T follicular helper cell (primary cell): ENCODE data around the gene ESYT3.
"Not testable (repeated sequence)": the region's sequence is repeated elsewhere in the genome, so short reads cannot be mapped to it uniquely, and the experiment has no call there.

ENCODE experiments used
- DNase-seq: peaks from one replicate; pipeline ENCODE4 v3.0.0-alpha.2; 2020; ENCODE audit warnings: low read depth

ESYT3 gene

DNA sequence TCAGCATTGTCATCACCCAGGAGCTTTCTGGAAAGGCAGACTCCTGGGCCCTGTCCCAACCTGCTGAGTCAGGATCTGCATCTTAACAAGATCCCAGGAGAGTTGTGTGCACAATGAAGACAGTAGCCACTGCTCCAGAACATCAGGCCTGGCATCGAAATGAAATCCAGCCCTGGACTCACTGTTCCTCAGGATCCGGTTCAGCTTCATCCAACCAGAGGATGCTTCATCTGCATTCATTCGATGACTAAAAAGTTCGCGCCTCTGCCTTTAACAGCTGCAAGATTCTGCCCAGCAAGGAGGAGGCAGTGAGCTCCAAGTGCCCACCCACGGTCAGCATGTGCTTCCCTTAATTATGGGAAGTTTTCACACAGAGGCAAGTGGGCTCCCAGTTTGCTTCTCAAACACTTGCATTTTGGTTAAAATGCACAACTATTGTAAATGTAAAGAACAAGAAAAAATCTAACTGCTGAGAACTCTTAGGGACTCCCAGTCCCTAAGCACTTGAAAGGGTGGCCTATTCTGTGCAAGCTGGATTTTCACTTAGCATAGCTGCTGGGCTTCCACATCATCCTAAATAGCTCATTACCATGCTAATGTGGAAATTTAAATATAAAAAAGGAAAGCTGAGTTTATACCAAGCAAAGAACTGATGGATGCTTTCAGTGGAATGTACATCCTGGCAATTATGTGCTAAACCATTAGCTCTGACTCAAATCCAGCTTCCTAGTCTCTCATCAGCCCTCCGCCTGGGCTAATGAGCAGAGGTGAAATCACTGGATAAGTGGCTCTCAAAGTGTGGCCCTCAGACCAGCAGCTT, 25.5 kb upstream of the ESYT3 start:
- no peak for DNase-seq

- DNase-seq = no peak
Measured at GRCh38 chr3:138412821-138413551, 21.4 kb upstream of the ESYT3 start.

GRCh38 chr3:138416236-138416635, 18.2 kb upstream of the ESYT3 start:
- DNase-seq = not testable (repeated sequence)

DNA sequence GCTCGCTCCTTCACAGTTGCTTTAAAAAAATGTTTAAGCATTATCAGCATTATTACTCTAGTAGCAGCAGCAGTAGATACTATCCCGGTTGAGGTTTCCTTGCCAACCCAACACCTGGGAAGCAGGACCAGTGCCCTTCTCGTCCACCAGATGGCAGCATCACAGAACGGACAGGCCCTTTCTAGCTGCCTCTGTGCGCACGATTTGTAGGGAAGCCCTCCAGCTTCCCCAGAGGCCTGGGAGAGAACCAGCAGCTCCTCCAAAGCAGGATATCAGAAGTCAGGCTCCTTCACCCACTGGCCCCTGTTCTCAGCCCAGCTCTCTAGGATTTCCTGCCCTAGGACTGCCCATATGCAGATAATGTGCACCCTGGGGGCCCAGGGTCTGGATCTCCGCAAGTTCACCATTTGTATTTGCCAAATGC, 16.8 kb upstream of the ESYT3 start:
- DNase-seq = peak; percentile 44

- DNase-seq = no peak
Measured at GRCh38 chr3:138418601-138419206, 15.7 kb upstream of the ESYT3 start.

DNA sequence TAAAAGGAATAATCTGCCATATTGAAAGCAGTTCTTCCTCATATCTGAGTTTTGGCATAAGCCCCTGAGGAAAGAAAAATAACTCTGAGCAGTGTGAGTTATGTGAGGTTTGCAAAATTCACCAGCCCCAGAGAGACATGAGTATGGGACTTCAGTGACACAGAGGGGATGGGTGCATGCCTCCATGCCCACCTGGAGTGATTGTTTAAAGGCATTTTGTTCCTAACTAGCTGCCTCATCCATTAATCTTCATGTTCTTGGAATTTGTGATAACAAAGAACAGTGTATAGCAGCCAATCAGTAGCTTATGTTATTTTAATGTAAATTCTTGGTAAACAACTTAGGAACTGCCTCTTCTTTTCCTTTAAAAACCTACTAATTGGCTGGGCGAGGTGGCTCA, 11.1 kb upstream of the ESYT3 start:
- DNase-seq = no peak

- DNase-seq = no peak
Measured at GRCh38 chr3:138424323-138424722, 10.1 kb upstream of the ESYT3 start.

DNA sequence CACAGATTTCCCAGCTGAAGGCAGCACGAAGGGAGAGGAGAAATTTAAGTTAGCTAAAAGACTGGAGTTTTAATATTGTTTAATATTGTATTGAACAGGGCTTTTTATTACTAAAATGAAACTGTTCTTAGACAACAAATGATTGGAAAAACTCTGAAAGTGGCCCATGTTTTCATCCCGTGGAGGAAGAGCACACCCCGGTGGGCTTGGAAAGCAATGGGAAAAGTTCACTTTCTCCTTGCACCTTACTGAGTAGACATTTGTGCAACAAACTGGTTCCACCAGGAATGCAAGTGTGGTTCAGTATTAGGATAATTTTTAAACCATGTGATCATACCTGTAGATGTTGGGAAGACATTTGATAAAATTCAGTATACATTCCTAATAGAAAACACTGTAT, 8.2 kb upstream of the ESYT3 start:
- no peak for DNase-seq

- not testable (repeated sequence) for DNase-seq
Measured at GRCh38 chr3:138426754-138427153, 7.7 kb upstream of the ESYT3 start.

- DNase-seq = no peak
Measured at GRCh38 chr3:138429665-138430064, 4.8 kb upstream of the ESYT3 start.

DNA sequence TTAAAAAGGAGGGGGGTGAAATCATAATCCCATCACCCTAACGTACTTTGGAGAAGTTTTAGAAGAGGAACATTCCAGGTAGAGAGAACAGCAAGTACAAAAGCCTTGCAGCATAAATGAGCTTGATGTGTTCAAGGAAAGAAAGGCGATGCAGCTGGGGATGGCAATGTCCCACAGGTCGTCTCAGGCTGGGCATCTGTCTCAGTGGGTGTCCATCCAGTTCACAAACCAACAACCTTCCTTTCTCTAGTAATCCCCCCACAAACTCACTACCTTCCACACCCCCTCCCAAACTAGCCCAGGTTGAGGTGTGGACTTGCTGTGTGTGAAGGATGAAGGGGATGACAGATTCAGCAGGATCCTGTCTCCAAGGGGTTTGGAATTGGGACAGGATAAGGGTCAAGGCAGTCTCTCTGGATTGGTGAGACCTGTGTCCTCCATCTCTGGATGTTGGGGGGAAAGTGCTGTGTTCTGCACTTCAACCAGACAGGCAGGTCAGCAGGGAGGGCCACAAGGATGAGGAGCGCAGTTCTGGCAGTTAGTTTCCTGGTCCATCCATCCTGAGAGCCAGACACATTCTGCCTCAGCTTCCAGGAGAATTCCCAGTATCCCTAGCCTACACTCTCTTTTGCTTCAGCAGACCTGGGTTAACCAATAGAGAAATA, 1.7 kb upstream of the ESYT3 start:
- DNase-seq = no peak

- DNase-seq = no peak
Measured at GRCh38 chr3:138433892-138434275, 532 bp upstream of the ESYT3 start.

- no peak for DNase-seq
Measured at GRCh38 chr3:138434875-138435772, 708 bp downstream of the ESYT3 start.

DNA sequence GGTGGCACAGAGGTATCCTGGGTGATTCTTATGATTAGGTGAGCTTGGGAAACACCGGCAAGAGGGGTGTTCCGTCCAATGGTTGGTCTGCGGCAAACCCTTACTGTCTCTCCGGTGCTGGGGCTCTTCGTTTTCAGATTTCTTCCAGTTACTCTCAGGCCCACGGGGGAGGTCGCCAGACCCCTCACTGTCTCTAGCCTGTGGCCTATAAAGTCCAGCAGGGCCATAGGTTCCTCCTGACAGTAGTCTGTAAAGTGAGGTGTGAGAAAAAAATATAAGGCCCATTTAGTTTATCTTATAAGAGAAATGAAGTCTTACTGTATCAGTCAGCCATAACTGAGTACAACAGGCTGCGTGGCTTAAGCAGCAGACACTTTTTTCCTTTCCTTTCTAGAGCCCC, 1.4 kb downstream of the ESYT3 start:
- DNase-seq = no peak

DNA sequence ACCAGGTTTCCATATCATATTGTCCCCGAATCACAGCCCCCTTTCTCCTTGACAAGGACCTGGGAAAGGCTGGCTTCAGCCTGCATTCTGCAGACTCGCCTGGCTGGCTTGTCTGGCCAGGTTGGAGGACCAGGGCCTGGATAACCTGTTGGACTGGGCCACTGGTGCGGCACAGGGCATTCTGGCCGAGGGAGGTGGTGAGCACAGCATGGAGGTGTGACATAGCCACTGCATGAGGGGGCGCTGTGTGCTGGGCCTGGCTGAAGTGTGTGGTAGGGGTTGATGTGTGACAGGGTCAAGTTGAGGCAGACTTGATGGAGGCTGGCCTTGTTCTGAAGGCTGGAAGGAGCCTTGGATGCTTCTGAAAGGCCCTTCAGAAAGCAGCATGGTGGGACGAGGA, 2.9 kb downstream of the ESYT3 start:
- DNase-seq = no peak

DNA sequence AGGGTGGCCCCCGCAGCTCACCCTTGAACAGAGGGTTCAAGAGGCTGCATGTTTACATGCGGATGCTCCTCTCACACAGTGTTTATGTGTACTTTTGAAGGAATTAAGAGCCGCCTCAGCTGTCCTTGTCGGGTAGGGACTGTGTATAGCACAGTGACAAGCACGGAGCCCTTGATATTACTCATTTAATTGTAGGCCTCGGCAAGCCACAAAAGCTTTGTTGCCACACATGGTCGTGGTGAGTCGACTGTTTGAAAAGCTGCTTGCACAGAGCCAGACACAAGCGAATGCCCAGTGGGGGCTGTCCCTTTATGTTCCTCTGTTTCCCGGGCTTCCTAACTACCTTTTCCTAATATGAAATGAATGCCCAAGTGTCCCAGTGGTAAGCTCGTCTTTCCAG, 4.5 kb downstream of the ESYT3 start:
- no peak for DNase-seq

GRCh38 chr3:138439646-138440045, 5.2 kb downstream of the ESYT3 start:
- no peak for DNase-seq

GRCh38 chr3:138440121-138440521, 5.7 kb downstream of the ESYT3 start:
- no peak for DNase-seq

DNA sequence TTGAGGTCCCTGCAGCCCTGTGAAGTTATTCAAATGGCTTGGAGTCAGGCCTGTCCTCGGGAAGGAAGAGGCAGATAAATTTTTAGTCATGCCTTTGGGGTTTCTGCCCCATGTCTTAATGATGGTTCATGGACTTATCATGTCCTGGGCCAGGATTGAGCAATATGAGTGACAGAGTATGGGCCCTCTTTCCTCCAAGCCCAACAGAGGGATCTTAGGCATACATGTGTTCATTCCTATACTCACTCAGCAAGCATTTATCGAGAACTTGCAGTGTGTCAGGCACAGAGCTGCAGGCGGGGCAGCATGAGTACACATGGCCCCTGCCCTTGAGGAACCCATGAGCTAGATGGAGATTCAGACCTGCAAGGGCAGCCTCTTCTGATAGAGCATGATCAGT, 6.2 kb downstream of the ESYT3 start:
- DNase-seq = no peak

DNA sequence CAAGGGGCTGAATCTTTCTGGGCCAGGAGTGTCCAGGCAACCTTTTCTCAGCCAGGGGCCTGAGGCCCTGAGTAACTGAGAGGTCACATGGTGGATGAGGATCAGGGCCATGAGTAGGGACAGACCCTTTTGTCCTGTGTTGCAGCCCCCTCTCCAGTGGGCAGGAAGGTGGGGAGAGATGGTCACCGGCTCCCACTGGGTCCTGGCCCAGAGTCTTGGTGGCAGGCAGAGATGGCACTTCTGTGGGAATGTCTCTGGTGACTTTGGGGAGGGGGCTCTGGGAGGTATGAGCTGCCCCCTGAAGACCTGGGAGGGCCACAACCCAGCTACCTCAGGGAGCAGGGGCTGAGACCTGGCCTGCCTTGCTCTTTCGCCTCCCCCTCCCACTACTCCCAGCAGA, 6.8 kb downstream of the ESYT3 start:
- no peak for DNase-seq

GRCh38 chr3:138441742-138442141, 7.3 kb downstream of the ESYT3 start:
- DNase-seq = no peak
